Measurements from ENCODE around the gene LAPTM5.
"Not testable (repeated sequence)": the region's sequence is repeated elsewhere in the genome, so short reads cannot be mapped to it uniquely, and the experiment has no call there.

Gene LAPTM5

GRCh38 chr1:30695439-30695841 lies 62.1 kb downstream of the LAPTM5 start:
- DNase-seq (ENCODE audit: low read depth in 2 of 2) = no peak

GRCh38 chr1:30694280-30695175 lies 63.0 kb downstream of the LAPTM5 start:
- no peak for DNase-seq (ENCODE audit: low read depth in 2 of 2)

GRCh38 chr1:30693822-30694221 lies 63.8 kb downstream of the LAPTM5 start:
- no peak for DNase-seq (ENCODE audit: low read depth in 2 of 2)

GRCh38 chr1:30693366-30693765 lies 64.2 kb downstream of the LAPTM5 start:
- no peak for DNase-seq (ENCODE audit: low read depth in 2 of 2)

- DNase-seq (ENCODE audit: low read depth in 2 of 2) = no peak
Measured at GRCh38 chr1:30692948-30693301, 64.6 kb downstream of the LAPTM5 start.

GRCh38 chr1:30692201-30692947 lies 65.2 kb downstream of the LAPTM5 start:
- no peak for DNase-seq (ENCODE audit: low read depth in 2 of 2)

GRCh38 chr1:30691480-30691879 lies 66.1 kb downstream of the LAPTM5 start:
- DNase-seq (ENCODE audit: low read depth in 2 of 2) = no peak

GRCh38 chr1:30689901-30690645 lies 67.5 kb downstream of the LAPTM5 start:
- no peak for DNase-seq (ENCODE audit: low read depth in 2 of 2)

GRCh38 chr1:30688920-30689794 lies 68.4 kb downstream of the LAPTM5 start:
- DNase-seq (ENCODE audit: low read depth in 2 of 2) = no peak

- DNase-seq (ENCODE audit: low read depth in 2 of 2) = not testable (repeated sequence)
Measured at GRCh38 chr1:30688516-30688915, 69.1 kb downstream of the LAPTM5 start.

- no peak for DNase-seq (ENCODE audit: low read depth in 2 of 2)
Measured at GRCh38 chr1:30687886-30688285, 69.7 kb downstream of the LAPTM5 start.

GRCh38 chr1:30686236-30686935 lies 71.2 kb downstream of the LAPTM5 start:
- DNase-seq (ENCODE audit: low read depth in 2 of 2) = no peak

- DNase-seq (ENCODE audit: low read depth in 2 of 2) = no peak
Measured at GRCh38 chr1:30685796-30686165, 71.8 kb downstream of the LAPTM5 start.

GRCh38 chr1:30684881-30685795 lies 72.4 kb downstream of the LAPTM5 start:
- DNase-seq (ENCODE audit: low read depth in 2 of 2) = no peak

GRCh38 chr1:30684259-30684658 lies 73.3 kb downstream of the LAPTM5 start:
- no peak for DNase-seq (ENCODE audit: low read depth in 2 of 2)

GRCh38 chr1:30683699-30684098 lies 73.9 kb downstream of the LAPTM5 start:
- DNase-seq (ENCODE audit: low read depth in 2 of 2) = no peak

Data from stimulated activated CD4-positive, alpha-beta T cell treated with anti-CD3 and anti-CD28 coated beads, Interleukin-15, amount 100 ng/mL, for 48 hours (primary cell).